ENCODE results near the gene THOC6. TPM values are rescaled to one million over a fixed set of nuclear protein-coding genes. Genes with fewer than 3 reads are reported as not detected.
"Not testable (repeated sequence)": the region's sequence is repeated elsewhere in the genome, so short reads cannot be mapped to it uniquely, and the experiment has no call there.

Gene THOC6
- polyA plus RNA-seq, 6 donors from 2014 or later: 35.7 to 75.7 (median 48.3) TPM

DNA sequence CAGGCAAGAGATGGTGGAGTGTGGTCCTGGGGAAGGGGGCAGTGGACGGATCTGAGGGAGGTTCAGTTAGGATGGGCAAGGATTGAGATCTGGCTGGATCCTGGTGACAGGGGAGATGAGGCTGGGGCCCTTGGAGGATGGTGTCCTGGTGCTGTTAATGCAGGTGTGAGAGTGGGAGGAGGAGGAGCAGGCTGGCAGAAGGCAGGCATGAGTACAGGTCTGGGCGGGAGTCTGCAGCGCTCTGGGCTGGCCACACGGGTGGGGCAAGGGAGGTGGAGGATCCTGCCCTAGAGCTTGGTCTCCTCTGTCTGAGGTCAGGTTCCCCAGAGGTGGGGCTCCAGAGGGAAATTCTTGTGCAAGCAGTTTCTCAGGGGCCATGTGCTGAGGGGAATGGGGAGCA, 48.3 kb downstream of the THOC6 start:
- not testable (repeated sequence) for H3K27me3 Mint-ChIP-seq; H3K27ac Mint-ChIP-seq; H3K4me3 Mint-ChIP-seq; H3K36me3 Mint-ChIP-seq; H3K9me3 Mint-ChIP-seq; DNase-seq; ATAC-seq (ENCODE audit: low read depth in 2 of 2)
- peaks cover 26 to 56% (median 33%) of the 10 kb centered on the region in 3 donors for H3K4me1 Mint-ChIP-seq

DNA sequence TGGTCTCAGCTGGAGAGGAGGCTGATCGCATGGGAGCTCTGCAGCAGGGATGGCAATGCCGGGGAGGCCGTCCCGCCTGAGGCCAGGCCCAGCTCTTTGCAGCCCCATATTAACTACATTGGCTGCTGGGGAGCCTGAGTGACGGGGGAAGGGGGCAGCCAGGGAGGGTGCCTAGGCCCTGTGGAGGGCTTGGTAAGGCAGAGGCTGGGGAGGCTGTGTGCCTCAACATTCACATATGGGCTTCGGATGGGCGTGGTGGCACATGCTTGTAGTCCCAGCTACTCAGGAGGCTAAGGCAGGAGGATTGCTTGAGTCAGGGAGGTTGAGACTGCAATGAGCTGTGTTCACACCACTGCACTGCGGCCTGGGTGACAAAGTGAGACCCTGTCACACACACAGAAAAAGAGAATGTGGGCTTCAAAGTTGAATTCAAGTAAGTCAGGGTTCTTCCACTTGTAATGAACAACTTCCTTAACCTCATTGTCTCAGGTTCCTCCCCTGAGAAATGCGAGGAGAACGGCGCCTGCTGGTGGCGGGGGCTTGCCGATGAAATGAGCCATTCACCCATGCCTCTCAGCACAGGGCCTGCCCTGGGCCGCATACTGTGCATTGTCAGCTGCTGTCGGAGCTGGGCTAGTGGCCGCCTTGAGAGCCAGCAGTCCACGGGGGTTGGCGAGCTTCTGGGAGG, 48.9 kb downstream of the THOC6 start:
- Mint-ChIP-seq H3K4me3 (peak overlapping the region in 2 of 8 donors; percentile 41 to 58), H3K9me3 (peaks cover 0 to 12% (median 0%) of the 10 kb centered on the region in 7 donors), H3K4me1 (peaks cover 26 to 52% (median 33%) of the 10 kb centered on the region in 3 donors)
- not testable (repeated sequence) for H3K27me3 Mint-ChIP-seq; ATAC-seq (ENCODE audit: low read depth in 2 of 2); DNase-seq; H3K27ac Mint-ChIP-seq; H3K36me3 Mint-ChIP-seq

DNA sequence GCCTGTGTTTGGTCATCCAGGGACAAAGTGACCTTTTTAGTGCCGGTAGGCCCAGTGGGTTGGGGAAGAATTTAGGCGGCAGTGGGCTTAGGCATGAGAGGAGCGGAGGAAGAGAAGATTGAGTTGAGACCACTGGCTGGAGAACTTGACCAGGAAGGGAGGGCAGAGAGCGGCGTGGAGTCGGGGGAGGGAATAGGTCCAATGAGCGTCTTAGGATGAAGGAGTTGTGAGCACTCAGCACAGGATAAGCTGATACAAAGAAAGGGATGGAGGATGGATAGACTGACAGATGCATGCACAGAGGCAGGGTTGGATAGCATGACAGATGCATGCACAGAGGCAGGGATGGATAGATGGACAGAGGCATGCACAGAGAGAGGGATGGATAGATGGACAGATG, 49.6 kb downstream of the THOC6 start:
- Mint-ChIP-seq H3K27me3 (peaks cover 0 to 9% (median 0%) of the 10 kb centered on the region in 3 donors), H3K4me1 (peaks cover 26 to 50% (median 33%) of the 10 kb centered on the region in 3 donors), H3K9me3 (peaks cover 0 to 12% (median 2%) of the 10 kb centered on the region in 7 donors), H3K27ac (peak overlapping the region in 1 of 6 donors; percentile 18), H3K36me3 (peaks cover 0 to 6% of the 10 kb centered on the region in 2 donors), H3K4me3 (peak overlapping the region in 4 of 8 donors; percentile 19 to 77 (median 42))
- ATAC-seq (ENCODE audit: low read depth in 2 of 2): no peak
- no peak for DNase-seq

DNA sequence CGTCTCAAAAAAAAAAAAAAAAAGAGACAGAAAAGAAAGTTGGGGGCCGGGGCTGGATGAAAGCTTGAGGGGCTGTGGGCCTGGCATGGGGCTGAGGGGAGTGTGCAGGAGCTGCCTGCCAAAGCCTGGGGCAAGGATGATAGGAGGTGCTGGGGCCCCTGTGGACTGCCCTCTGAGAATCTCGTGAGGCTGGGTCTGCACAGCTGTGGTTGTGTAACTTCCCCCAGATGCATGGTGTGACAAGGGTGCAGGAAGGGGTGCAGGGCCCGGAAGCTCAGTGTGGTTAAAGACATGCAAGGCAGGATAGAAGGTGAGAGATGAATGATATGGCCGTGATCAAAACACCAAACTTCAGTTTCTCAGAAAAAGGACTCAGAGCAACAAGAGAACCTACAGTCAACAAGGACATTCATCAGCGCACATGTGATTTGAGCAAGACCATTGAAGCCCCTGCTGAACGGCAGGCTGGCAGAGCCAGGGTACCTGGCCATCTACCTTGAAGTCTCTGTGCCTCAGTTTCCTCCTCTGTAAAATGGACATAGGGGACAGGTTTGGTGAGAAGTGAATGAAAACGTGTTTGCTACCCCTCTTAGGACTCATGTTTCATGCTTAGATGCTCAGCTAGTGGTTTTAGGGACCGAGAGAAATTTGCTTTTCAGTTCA, 51.2 kb downstream of the THOC6 start:
- peak overlapping the region; percentile 2 to 85 (median 78) for H3K4me3 Mint-ChIP-seq
- peaks cover 0 to 9% (median 6%) of the 10 kb centered on the region in 3 donors for H3K27me3 Mint-ChIP-seq
- H3K27ac Mint-ChIP-seq: peak overlapping the region in 4 of 6 donors; percentile 80 to 90 (median 87)
- ATAC-seq (ENCODE audit: low read depth in 2 of 2) (peak; percentile 98), DNase-seq (peak; percentile 46)
- peaks cover 0 to 12% (median 2%) of the 10 kb centered on the region in 7 donors for H3K9me3 Mint-ChIP-seq
- H3K4me1 Mint-ChIP-seq: peaks cover 26 to 50% (median 33%) of the 10 kb centered on the region in 3 donors
- H3K36me3 Mint-ChIP-seq: peaks cover 0 to 6% of the 10 kb centered on the region in 2 donors

GRCh38 chr16:3075523-3075915, 51.7 kb downstream of the THOC6 start:
- H3K4me1 Mint-ChIP-seq: peaks cover 26 to 50% (median 33%) of the 10 kb centered on the region in 3 donors
- peaks cover 0 to 9% (median 6%) of the 10 kb centered on the region in 3 donors for H3K27me3 Mint-ChIP-seq
- ATAC-seq (ENCODE audit: low read depth in 2 of 2): no peak
- DNase-seq: no peak
- peaks cover 0 to 6% of the 10 kb centered on the region in 2 donors for H3K36me3 Mint-ChIP-seq
- H3K4me3 Mint-ChIP-seq: peak overlapping the region in 6 of 8 donors; percentile 12 to 84 (median 78)
- peaks cover 0 to 12% (median 2%) of the 10 kb centered on the region in 7 donors for H3K9me3 Mint-ChIP-seq
- H3K27ac Mint-ChIP-seq: peak overlapping the region in 2 of 6 donors; percentile 19 to 29

DNA sequence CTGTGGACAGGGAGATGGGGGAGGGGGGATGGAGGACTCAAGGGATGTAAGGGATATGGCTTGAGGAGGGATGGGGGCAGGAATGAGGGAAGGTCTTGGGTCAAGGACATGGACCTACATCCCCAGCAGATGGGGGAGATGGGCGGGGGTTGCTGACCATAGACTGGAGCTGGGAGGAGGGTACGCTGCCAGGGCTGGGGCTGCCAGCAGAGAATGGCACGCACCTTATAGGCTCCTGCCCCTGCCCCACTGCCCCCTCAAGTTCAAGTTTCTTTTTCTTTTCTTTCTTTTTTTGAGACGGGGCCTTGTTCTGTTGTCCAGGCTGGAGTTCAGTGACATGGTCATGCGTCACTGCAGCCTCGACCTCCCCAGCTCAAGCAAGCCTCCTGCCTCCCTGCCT, 52.1 kb downstream of the THOC6 start:
- H3K36me3 Mint-ChIP-seq; ATAC-seq (ENCODE audit: low read depth in 2 of 2); DNase-seq; H3K27ac Mint-ChIP-seq; H3K27me3 Mint-ChIP-seq: not testable (repeated sequence)
- Mint-ChIP-seq H3K9me3 (peaks cover 0 to 12% (median 2%) of the 10 kb centered on the region in 7 donors), H3K4me3 (peak overlapping the region in 3 of 8 donors; percentile 9 to 77 (median 37)), H3K4me1 (peaks cover 26 to 50% (median 33%) of the 10 kb centered on the region in 3 donors)

DNA sequence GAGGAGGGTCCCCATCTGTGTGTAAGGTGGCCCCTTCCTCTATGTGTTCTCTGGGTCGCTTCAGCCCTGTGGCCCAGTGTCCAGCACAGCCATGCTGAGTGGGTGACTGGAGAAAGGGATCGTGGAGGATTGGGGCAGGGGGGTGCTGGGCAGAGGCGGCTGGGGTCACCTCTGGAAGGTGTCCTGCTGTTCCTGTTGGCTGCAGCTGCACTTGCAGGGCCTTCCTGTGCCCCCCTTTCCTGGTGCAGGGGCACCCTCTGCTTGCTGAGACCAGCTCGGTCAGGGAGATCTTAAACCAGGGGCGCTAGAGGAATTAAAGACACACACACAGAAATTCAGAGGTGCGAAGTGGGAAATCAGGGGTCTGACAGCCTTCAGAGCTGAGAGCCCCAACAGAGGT, 52.7 kb downstream of the THOC6 start:
- Mint-ChIP-seq H3K36me3 (peaks cover 0 to 6% of the 10 kb centered on the region in 2 donors), H3K4me1 (peaks cover 25 to 47% (median 29%) of the 10 kb centered on the region in 3 donors), H3K4me3 (peak overlapping the region in 3 of 8 donors; percentile 37 to 69 (median 45)), H3K27ac (no peak overlapping the region), H3K9me3 (peaks cover 0 to 12% (median 2%) of the 10 kb centered on the region in 7 donors), H3K27me3 (peaks cover 0 to 10% (median 9%) of the 10 kb centered on the region in 3 donors)
- no peak for DNase-seq
- no peak for ATAC-seq (ENCODE audit: low read depth in 2 of 2)

Other genes starting within 250 kb of the THOC6 start
- 100 to 1,000 TPM; 159 to 241 (median 203) TPM for gene ELOB, start 246.8 kb upstream of the THOC6 start, polyA plus RNA-seq (ENCODE audit: low read depth in 6 of 6)
- not detected for gene PRSS33, start 236.5 kb upstream of the THOC6 start, polyA plus RNA-seq (ENCODE audit: low read depth in 6 of 6)
- gene PRSS41, start 225.6 kb upstream of the THOC6 start, polyA plus RNA-seq (ENCODE audit: low read depth in 6 of 6): not detected
- 1 to 10 TPM in 4 of 6 donors, under 1 TPM in 1, not detected in 1; 0.51 to 4.4 (median 1.9) TPM for gene PRSS21, start 206.8 kb upstream of the THOC6 start, polyA plus RNA-seq (ENCODE audit: low read depth in 6 of 6)
- not detected for gene ZG16B, start 193.7 kb upstream of the THOC6 start, polyA plus RNA-seq (ENCODE audit: low read depth in 6 of 6)
- not detected for gene PRSS22, start 165.9 kb upstream of the THOC6 start, polyA plus RNA-seq (ENCODE audit: low read depth in 6 of 6)
- gene FLYWCH2, start 140.8 kb upstream of the THOC6 start, polyA plus RNA-seq (ENCODE audit: low read depth in 6 of 6): 10 to 100 TPM; 15.6 to 22.6 (median 18.9) TPM
- gene FLYWCH1, start 112.1 kb upstream of the THOC6 start, polyA plus RNA-seq (ENCODE audit: low read depth in 6 of 6): 10 to 100 TPM in 3 of 6 donors, 1 to 10 TPM in 3; 6.3 to 13.4 (median 9.5) TPM
- gene KREMEN2, start 59.8 kb upstream of the THOC6 start, polyA plus RNA-seq (ENCODE audit: low read depth in 6 of 6): 1 to 10 TPM in 3 of 6 donors, under 1 TPM in 2, not detected in 1; 0.25 to 4.4 (median 1.2) TPM
- gene PAQR4, start 54.7 kb upstream of the THOC6 start, polyA plus RNA-seq (ENCODE audit: low read depth in 6 of 6): 1 to 10 TPM in 3 of 6 donors, under 1 TPM in 2, not detected in 1; 0.43 to 1.3 (median 1.1) TPM
- gene PKMYT1, start 43.6 kb upstream of the THOC6 start, polyA plus RNA-seq (ENCODE audit: low read depth in 6 of 6): under 1 TPM in 4 of 6 donors, not detected in 2; 0.45 to 0.88 (median 0.62) TPM
- not detected for gene CLDN9, start 11.1 kb upstream of the THOC6 start, polyA plus RNA-seq (ENCODE audit: low read depth in 6 of 6)
- gene CLDN6, start 5.9 kb upstream of the THOC6 start, polyA plus RNA-seq (ENCODE audit: low read depth in 6 of 6): not detected
- not detected for gene TNFRSF12A, start 3.7 kb upstream of the THOC6 start, polyA plus RNA-seq (ENCODE audit: low read depth in 6 of 6)
- gene HCFC1R1, start 93 bp upstream of the THOC6 start, polyA plus RNA-seq (ENCODE audit: low read depth in 6 of 6): 10 to 100 TPM in 5 of 6 donors, 1 to 10 TPM in 1; 7.6 to 21.4 (median 15.4) TPM
- gene BICDL2, start 12.9 kb downstream of the THOC6 start, polyA plus RNA-seq (ENCODE audit: low read depth in 6 of 6): not detected
- under 1 TPM in 2 of 6 donors, not detected in 4; 0.29 to 0.55 TPM for gene MMP25, start 22.5 kb downstream of the THOC6 start, polyA plus RNA-seq (ENCODE audit: low read depth in 6 of 6)
- 10 to 100 TPM in 2 of 6 donors, 1 to 10 TPM in 4; 3.0 to 15.0 (median 6.2) TPM for gene IL32, start 41.6 kb downstream of the THOC6 start, polyA plus RNA-seq (ENCODE audit: low read depth in 6 of 6)
- not detected for gene ZSCAN10, start 75.3 kb downstream of the THOC6 start, polyA plus RNA-seq (ENCODE audit: low read depth in 6 of 6)
- under 1 TPM in 1 of 6 donors, not detected in 5; 0.47 TPM for gene ZNF205, start 88.6 kb downstream of the THOC6 start, polyA plus RNA-seq (ENCODE audit: low read depth in 6 of 6)
- gene ZNF213, start 111.0 kb downstream of the THOC6 start, polyA plus RNA-seq (ENCODE audit: low read depth in 6 of 6): 1 to 10 TPM in 4 of 6 donors, under 1 TPM in 1, not detected in 1; 0.38 to 2.7 (median 1.6) TPM
- not detected for gene OR1F1, start 164.2 kb downstream of the THOC6 start, polyA plus RNA-seq (ENCODE audit: low read depth in 6 of 6)
- gene ZNF200, start 211.1 kb downstream of the THOC6 start, polyA plus RNA-seq (ENCODE audit: low read depth in 6 of 6): 10 to 100 TPM in 4 of 6 donors, 1 to 10 TPM in 2; 5.4 to 13.8 (median 11.0) TPM
- gene MEFV, start 232.6 kb downstream of the THOC6 start, polyA plus RNA-seq (ENCODE audit: low read depth in 6 of 6): under 1 TPM in 1 of 6 donors, not detected in 5; 0.25 TPM